T47D (cell line): ENCODE data around the gene MGMT.

Experiments
- DNase-seq, 2 experiments: peaks; one replicate each; pipeline versions ENCODE4 v3.0.0 to v3.0.0-alpha.2; 2011 to 2012; ENCODE audit warnings: low read depth in 1 of 2, low spot score in 1 of 2
- JUND ChIP-seq: IDR thresholded peaks from 2 replicates; pipeline ENCODE4 v1.6.1; 2012; ENCODE audit warnings: low read depth
- in situ Hi-C: cut with HindIII; loops from 2 replicates; pipeline ENCODE4 v1.10.0; 2016; ENCODE audit warnings: low sequenced_read_pairs, low pct_unique_long_range_greater_than_20kb

MGMT gene

GRCh38 chr10:129809431-129809830 lies 342.4 kb downstream of the MGMT start:
- in situ Hi-C loops, result no loop called here
- no peak for TF ChIP-seq JUND
- no peak for DNase-seq

GRCh38 chr10:129809841-129810240 lies 342.8 kb downstream of the MGMT start:
- DNase-seq, result no peak
- TF ChIP-seq JUND, result no peak
- in situ Hi-C loops, result no loop called here

- DNase-seq, result no peak
- in situ Hi-C loops, result no loop called here
- TF ChIP-seq JUND, result no peak
Measured at GRCh38 chr10:129811208-129811607, 344.2 kb downstream of the MGMT start.

GRCh38 chr10:129812398-129812797 lies 345.4 kb downstream of the MGMT start:
- in situ Hi-C loops, result no loop called here
- DNase-seq, result no peak
- no peak for TF ChIP-seq JUND

- in situ Hi-C loops, result no loop called here
- DNase-seq, result no peak
- no peak for TF ChIP-seq JUND
Measured at GRCh38 chr10:129814681-129815646, 347.9 kb downstream of the MGMT start.

- in situ Hi-C loops, result no loop called here
- DNase-seq, result no peak
- TF ChIP-seq JUND, result no peak
Measured at GRCh38 chr10:129815898-129816655, 349.0 kb downstream of the MGMT start.

- in situ Hi-C loops, result no loop called here
- DNase-seq, result no peak
- TF ChIP-seq JUND, result no peak
Measured at GRCh38 chr10:129816656-129817045, 349.6 kb downstream of the MGMT start.
